IMR-90 (cell line): Measurements from ENCODE around the gene PPP2R5B. TPM values are rescaled to one million over a fixed set of nuclear protein-coding genes. Genes with fewer than 3 reads are reported as not detected.

Source experiments
- ATAC-seq: fragments of 200-7000 bp; cut with Tn5 transposase; 2 replicates; pipeline ENCODE4 v1.9.1; 2020; ENCODE audit warnings: low read depth, mild to moderate bottlenecking, moderate library complexity
- BruUV-seq: library from RNA; stranded (reverse); fragments of 400-500 nt; replicated peaks from 2 replicates; lab custom pipeline; 2021; lab: Mats Ljungman, UMichigan
- CTCF ChIA-PET: fragments of 300-600 bp; formaldehyde crosslinking; extraction: SDS; loops from one replicate; lab custom pipeline; 2021; ENCODE audit warnings: antibody characterized with exemption; lab: Yijun Ruan, JAX
- POLR2A ChIA-PET: fragments of 300-600 bp; sonication (Branson Sonifier 250); formaldehyde crosslinking; loops from one replicate; lab custom pipeline; 2022; ENCODE audit warnings: antibody characterized with exemption; ENCODE audit not compliant: unreplicated experiment; lab: Charles Lee
- DNase-seq: peaks from one replicate; pipeline ENCODE4 v3.0.0; 2013
- H2AFZ ChIP-seq: replicated peaks from 2 replicates; pipeline ENCODE3; 2013; ENCODE audit warnings: low read length, mild to moderate bottlenecking; ENCODE audit not compliant: poor library complexity
- H2AK5ac ChIP-seq: 2 replicates; pipeline ENCODE4 v1.6.1; 2013; ENCODE audit warnings: low read depth, low read length, inconsistent platforms
- H2AK9ac ChIP-seq: replicated peaks from 2 replicates; pipeline ENCODE3; 2013; ENCODE audit warnings: mild to moderate bottlenecking, low read depth, low read length, moderate library complexity; ENCODE audit not compliant: poor library complexity
- H2BK120ac ChIP-seq: 2 replicates; pipeline ENCODE4 v1.6.1; 2013; ENCODE audit warnings: low read depth, low read length, inconsistent platforms
- H2BK15ac ChIP-seq: 3 replicates; pipeline ENCODE4 v1.6.1; 2013; ENCODE audit warnings: low read depth, low read length, inconsistent platforms
- H2BK20ac ChIP-seq: 2 replicates; pipeline ENCODE4 v1.6.1; 2013; ENCODE audit warnings: low read depth, mild to moderate bottlenecking, inconsistent platforms, low read length, moderate library complexity
- H2BK5ac ChIP-seq: 2 replicates; pipeline ENCODE4 v1.6.1; 2013; ENCODE audit warnings: mild to moderate bottlenecking, low read depth, low read length, inconsistent platforms; ENCODE audit not compliant: poor library complexity, severe bottlenecking
- H3K14ac ChIP-seq: replicated peaks from 2 replicates; pipeline ENCODE4 v1.6.1; 2013; ENCODE audit warnings: low read depth, low read length, inconsistent platforms
- H3K18ac ChIP-seq: 2 replicates; pipeline ENCODE4 v1.6.1; 2013; ENCODE audit warnings: low read depth, low read length, control low read depth
- H3K23ac ChIP-seq: 2 replicates; pipeline ENCODE4 v1.6.1; 2013; ENCODE audit warnings: low read depth, low read length, inconsistent platforms
- H3K27ac ChIP-seq: 2 replicates; pipeline ENCODE4 v1.5.1; 2013; ENCODE audit warnings: mild to moderate bottlenecking, control low read depth, low read length; ENCODE audit not compliant: insufficient read depth
- H3K27me3 ChIP-seq: 2 replicates; pipeline ENCODE4 v1.6.1; 2013; ENCODE audit warnings: low read length; ENCODE audit not compliant: control insufficient read depth, insufficient read depth
- H3K36me3 ChIP-seq: 2 replicates; pipeline ENCODE4 v1.6.1; 2013; ENCODE audit warnings: low read length, mixed read lengths; ENCODE audit not compliant: control insufficient read depth, insufficient read depth
- H3K4ac ChIP-seq: 2 replicates; pipeline ENCODE4 v1.6.1; 2013; ENCODE audit warnings: low read depth, low read length, inconsistent platforms
- H3K4me1 ChIP-seq: 2 replicates; pipeline ENCODE4 v1.6.1; 2013; ENCODE audit warnings: low read length, mixed read lengths; ENCODE audit not compliant: control insufficient read depth, insufficient read depth
- H3K4me2 ChIP-seq: 2 replicates; pipeline ENCODE4 v1.6.1; 2013; ENCODE audit warnings: low read depth, mild to moderate bottlenecking, control low read depth, low read length, moderate library complexity
- H3K4me3 ChIP-seq: 2 replicates; pipeline ENCODE4 v1.5.1; 2013; ENCODE audit warnings: low read depth, mild to moderate bottlenecking, control low read depth, low read length, moderate library complexity; ENCODE audit not compliant: insufficient read depth
- H3K56ac ChIP-seq: 2 replicates; pipeline ENCODE4 v1.6.1; 2013; ENCODE audit warnings: low read length, inconsistent platforms; ENCODE audit not compliant: insufficient read depth; ENCODE audit errors: extremely low read depth
- H3K79me1 ChIP-seq, 2 experiments: 2 replicates each; pipeline ENCODE4 v1.6.1; 2013; ENCODE audit warnings: low read length in 2 of 2, inconsistent platforms in 1 of 2, low read depth in 1 of 2
- H3K9ac ChIP-seq: 2 replicates; pipeline ENCODE4 v1.6.1; 2013; ENCODE audit warnings: low read depth, low read length, control low read depth
- H3K9me1 ChIP-seq: 2 replicates; pipeline ENCODE4 v1.6.1; 2013; ENCODE audit warnings: low read length, inconsistent platforms; ENCODE audit not compliant: insufficient read depth
- H3K9me3 ChIP-seq: 2 replicates; pipeline ENCODE4 v1.6.1; 2013; ENCODE audit warnings: low read length; ENCODE audit not compliant: control insufficient read depth, insufficient read depth
- H4K20me1 ChIP-seq: 2 replicates; pipeline ENCODE4 v1.6.1; 2013; ENCODE audit warnings: low read length, inconsistent platforms; ENCODE audit not compliant: insufficient read depth
- H4K5ac ChIP-seq: 2 replicates; pipeline ENCODE4 v1.6.1; 2013; ENCODE audit warnings: mild to moderate bottlenecking, low read depth, low read length, control low read depth
- H4K8ac ChIP-seq, 2 experiments: 2 replicates each; pipeline ENCODE4 v1.6.1; 2013; ENCODE audit warnings: low read depth in 2 of 2, low read length in 2 of 2, control low read depth in 1 of 2, inconsistent platforms in 1 of 2
- H4K91ac ChIP-seq: 2 replicates; pipeline ENCODE4 v1.6.1; 2013; ENCODE audit warnings: low read depth, low read length, inconsistent platforms; ENCODE audit not compliant: insufficient read depth
- BHLHE40 ChIP-seq: fragments of 150-350 bp; IDR thresholded peaks from 2 replicates; pipeline ENCODE4 v1.6.1; 2016; ENCODE audit warnings: mild to moderate bottlenecking, low read depth, low read length
- CEBPB ChIP-seq: IDR thresholded peaks from 2 replicates; pipeline ENCODE4 v1.6.1; 2012; ENCODE audit warnings: low read depth, low read length, improper control_type of control experiment
- CTCF ChIP-seq: conservative IDR thresholded peaks from 2 replicates; pipeline ENCODE4 v1.5.1; 2012; ENCODE audit warnings: mild to moderate bottlenecking, low read depth, low read length, improper control_type of control experiment
- FOS ChIP-seq: fragments of 150-350 bp; IDR thresholded peaks from 2 replicates; pipeline ENCODE4 v1.6.1; 2016; ENCODE audit warnings: low read depth, low read length
- MAFK ChIP-seq: IDR thresholded peaks from 2 replicates; pipeline ENCODE4 v1.6.1; 2012; ENCODE audit warnings: low read depth, low read length, improper control_type of control experiment
- MAZ ChIP-seq: IDR thresholded peaks from 2 replicates; pipeline ENCODE4 v1.6.1; 2012; ENCODE audit warnings: low read depth, mild to moderate bottlenecking, low read length, improper control_type of control experiment, moderate library complexity, borderline replicate concordance
- MXI1 ChIP-seq: IDR thresholded peaks from 2 replicates; pipeline ENCODE4 v1.6.1; 2012; ENCODE audit warnings: low read depth, mild to moderate bottlenecking, low read length, moderate library complexity, borderline replicate concordance
- POLR2A ChIP-seq: IDR thresholded peaks from 2 replicates; pipeline ENCODE4 v1.6.1; 2012; ENCODE audit warnings: mild to moderate bottlenecking, low read depth, low read length
- SMC3 ChIP-seq: fragments of 150-350 bp; IDR thresholded peaks from 2 replicates; pipeline ENCODE4 v1.6.1; 2016; ENCODE audit warnings: low read depth, mild to moderate bottlenecking, antibody characterized with exemption, low read length, moderate library complexity
- WGBS, 2 experiments: methylation state at CpG; one replicate each; pipeline versions ENCODE4 v1.1.5 to v1.1.7; 2013; ENCODE audit warnings: missing lambda C conversion rate in 2 of 2; ENCODE audit not compliant: insufficient read length in 1 of 2; ENCODE audit errors: extremely low coverage in 2 of 2; 5-methylcytosine and 5-hydroxymethylcytosine counted together
- dilution Hi-C: fragments of 300-500 bp; cut with HindIII; formaldehyde crosslinking; loops from one replicate; pipeline ENCODE4 v1.14.3; 2018; ENCODE audit warnings: low sequenced_read_pairs; ENCODE audit not compliant: unreplicated experiment
- in situ Hi-C: fragments of 300-500 bp; cut with MboI; formaldehyde crosslinking; loops from 3 replicates; pipeline ENCODE4 v1.14.3; 2019; ENCODE audit warnings: low sequenced_read_pairs, inconsistent platforms, mixed read lengths
- intact Hi-C: fragments of 100-400 bp; cut with micrococcal nuclease; formaldehyde crosslinking; loops from 2 replicates; pipeline ENCODE4 v1.10.0; 2022
- polyA plus RNA-seq, 3 experiments: library from polyadenylated mRNA; depleted of rRNA; stranded (reverse); fragments of >200 nt; gene quantifications; 2 replicates each; pipeline ENCODE4 v1.2.3, GENCODE V29; 2012; ENCODE audit warnings: low replicate concordance in 1 of 3
- total RNA-seq: library from RNA; depleted of rRNA; stranded (reverse); fragments of >200 nt; gene quantifications from 2 replicates; pipeline ENCODE4 v1.2.3, GENCODE V29; 2012

The PPP2R5B gene
- total and polyA plus RNA-seq, 2 of the 4 experiments (the other 2 are of a cell fraction) = 6.5 to 23.6 TPM

GRCh38 chr11:64933935-64934681 lies 9.6 kb downstream of the PPP2R5B start:
- dilution Hi-C loops (no loop called here), intact Hi-C loops (no loop called here), in situ Hi-C loops (no loop called here)
- Histone ChIP-seq H3K36me3 (peaks cover 45% of the 10 kb centered on the region), H3K23ac (no peak overlapping the region), H3K27me3 (peaks cover 5% of the 10 kb centered on the region), H3K27ac (no peak overlapping the region), H4K91ac (no peak overlapping the region), H3K9me3 (no peaks in the 10 kb centered on the region), H4K5ac (no peak overlapping the region), H2BK15ac (no peak overlapping the region), H2BK20ac (no peak overlapping the region), H3K9ac (no peak overlapping the region), H3K56ac (no peak overlapping the region), H2BK120ac (no peak overlapping the region), H3K4ac (no peak overlapping the region), H2AK5ac (no peak overlapping the region), H3K4me2 (no peak overlapping the region), H3K9me1 (no peaks in the 10 kb centered on the region), H4K8ac (no peak overlapping the region), H3K18ac (no peak overlapping the region), H4K20me1 (peaks cover 4% of the 10 kb centered on the region; the same call in 1 of the 2 replicates), H3K4me1 (no peaks in the 10 kb centered on the region), H2BK5ac (no peak overlapping the region), H3K4me3 (no peak overlapping the region), H2AFZ (no peak overlapping the region), H3K14ac (no peak overlapping the region), H2AK9ac (no peak overlapping the region), H3K79me1 (0 out of 4 replicates have a peak, but pooled peaks cover 0 to 3% of the 10 kb centered on the region in 2 experiments)
- ATAC-seq (no peak), DNase-seq (no peak)
- POLR2A ChIA-PET = no interaction called here
- BruUV-seq = no TSS peak
- TF ChIP-seq CEBPB (no peak), MXI1 (no peak), CTCF (no peak), FOS (no peak), BHLHE40 (no peak), MAFK (no peak), MAZ (no peak), POLR2A (no peak), SMC3 (no peak)
- WGBS, 2 experiments = 80% methylated on average over 2 of the region's 10 CpGs; no CpG with 5 or more reads in 1 of the 2 experiments
- CTCF ChIA-PET = no interaction called here
